ENCODE measurements around the gene SNTG2.

DNA sequence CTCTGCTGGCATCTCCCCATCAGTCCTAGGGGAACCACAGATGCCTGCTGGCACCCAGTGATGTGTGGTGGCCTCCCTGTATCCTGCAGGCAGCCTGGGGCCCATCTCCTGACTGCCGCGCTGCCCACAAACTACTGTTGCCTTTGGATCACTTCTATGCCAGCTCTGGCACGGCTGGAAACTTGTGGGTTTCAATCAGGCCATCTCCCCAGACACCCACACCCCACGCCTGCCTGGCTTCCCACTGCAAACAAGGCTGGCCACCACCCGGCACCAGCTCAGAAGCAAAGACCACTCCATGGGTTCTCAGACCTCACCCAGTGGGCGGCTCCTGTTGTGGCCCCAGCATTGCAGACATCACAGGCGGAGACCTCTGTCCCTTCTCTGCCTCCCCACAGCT, 447.5 kb downstream of the SNTG2 start:
- TF ChIP-seq EZH2 (IDR thresholded peaks at IDR 0.05), result no peak
- no peak for TF ChIP-seq POLR2AphosphoS5 (IDR thresholded peaks at IDR 0.05; ENCODE audit: borderline replicate concordance, low read depth, low read length)
